NCI-H345 (cell line): ENCODE results near the gene DLG4.
"Not testable (repeated sequence)": the region's sequence is repeated elsewhere in the genome, so short reads cannot be mapped to it uniquely, and the experiment has no call there.

ENCODE experiments used
- DNase-seq: peaks from one replicate; lab custom pipeline; 2025; lab: John Stamatoyannopoulos, UW

The DLG4 gene

DNA sequence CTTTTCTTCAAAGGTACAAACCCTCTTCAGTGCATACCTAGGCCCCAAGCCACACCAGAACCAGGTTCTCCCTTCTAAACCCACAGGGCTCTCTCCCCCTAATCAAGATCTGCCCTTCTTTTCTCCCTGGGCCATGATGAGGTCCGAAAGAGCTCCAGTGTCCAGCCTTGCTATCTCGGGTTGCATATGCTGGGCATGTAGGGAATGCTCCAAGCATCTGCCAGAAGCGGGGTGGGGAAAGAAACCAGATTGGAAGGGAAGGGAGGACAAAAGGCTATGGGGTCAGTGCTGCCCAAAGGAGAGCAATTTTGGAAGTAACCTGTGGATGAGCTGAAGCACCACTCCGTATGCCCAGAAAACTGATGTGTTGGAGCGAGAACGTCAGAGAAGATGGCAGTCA is 29.6 kb upstream of the DLG4 start:
- DNase-seq: no peak

DNA sequence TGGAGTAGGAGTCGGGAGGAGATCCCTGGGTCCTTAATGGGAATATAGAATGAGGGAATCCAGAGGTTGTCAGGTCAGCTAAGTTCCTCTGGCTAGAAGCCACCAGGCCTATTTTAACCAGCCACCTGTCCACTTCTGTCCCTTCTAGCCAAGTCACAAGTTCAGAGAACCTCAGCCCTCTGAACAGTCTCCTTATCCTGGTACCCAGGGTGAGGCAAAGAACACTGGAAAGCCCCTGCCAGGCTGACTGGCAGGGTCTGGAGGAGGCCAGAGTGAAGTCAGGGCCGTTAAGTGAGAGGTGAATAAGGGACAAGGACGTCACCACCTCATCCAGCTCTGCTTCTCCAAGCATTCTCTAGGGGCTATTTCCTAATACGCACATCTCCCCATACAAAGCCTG is 29.2 kb upstream of the DLG4 start:
- DNase-seq: no peak

DNA sequence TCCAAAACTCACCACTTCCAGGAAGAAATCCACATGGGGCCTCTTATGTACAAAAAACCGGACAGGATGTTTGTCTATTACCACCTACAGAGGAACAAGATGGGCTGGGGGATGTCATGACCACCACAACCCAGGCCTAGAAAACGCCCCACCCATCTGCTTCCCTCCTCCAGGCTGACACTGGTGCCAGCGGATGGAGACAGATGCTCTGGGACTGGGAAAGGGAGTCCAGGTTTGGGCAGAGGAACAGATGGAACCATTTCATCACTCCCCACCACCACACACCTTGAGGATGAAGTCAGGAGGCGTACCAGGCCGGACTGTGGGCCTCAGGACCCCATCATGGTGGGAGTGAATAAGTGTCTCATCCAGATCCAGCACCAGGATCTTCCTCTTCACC is 27.1 kb upstream of the DLG4 start:
- no peak for DNase-seq

DNA sequence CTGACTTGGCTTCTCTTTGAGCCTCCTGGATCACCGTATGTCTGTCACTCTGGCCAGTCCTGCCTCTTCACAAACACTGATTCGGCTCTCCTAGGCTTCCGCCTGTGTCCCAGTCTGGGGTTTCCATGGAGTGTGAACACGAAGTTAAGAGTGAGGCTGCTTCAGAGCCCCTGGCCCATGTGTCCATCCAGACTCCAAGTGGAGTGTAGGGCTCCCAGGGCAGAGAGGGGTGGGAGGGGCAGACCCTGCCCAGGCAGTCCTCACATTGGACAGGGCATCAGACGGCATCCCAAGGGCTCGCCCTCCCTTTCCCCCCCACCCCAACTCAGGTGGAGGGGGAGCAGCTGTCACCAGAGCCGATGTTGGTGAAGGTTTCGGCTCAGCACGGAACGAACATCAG is 24.2 kb upstream of the DLG4 start:
- not testable (repeated sequence) for DNase-seq

DNA sequence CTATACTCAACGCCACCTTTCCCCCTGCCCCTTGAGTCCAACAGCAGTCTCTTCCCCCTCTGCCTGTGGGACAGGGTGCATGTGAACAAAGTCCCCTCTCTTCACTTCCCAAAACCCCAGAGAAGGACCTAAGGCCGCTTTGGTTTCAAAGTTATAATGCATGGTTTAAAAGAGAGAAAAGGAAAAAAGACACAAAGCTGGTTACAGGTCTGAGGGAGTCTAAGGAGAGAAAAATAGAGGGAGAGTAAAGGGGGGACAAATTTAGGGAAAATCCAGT is 23.8 kb upstream of the DLG4 start:
- no peak for DNase-seq

DNA sequence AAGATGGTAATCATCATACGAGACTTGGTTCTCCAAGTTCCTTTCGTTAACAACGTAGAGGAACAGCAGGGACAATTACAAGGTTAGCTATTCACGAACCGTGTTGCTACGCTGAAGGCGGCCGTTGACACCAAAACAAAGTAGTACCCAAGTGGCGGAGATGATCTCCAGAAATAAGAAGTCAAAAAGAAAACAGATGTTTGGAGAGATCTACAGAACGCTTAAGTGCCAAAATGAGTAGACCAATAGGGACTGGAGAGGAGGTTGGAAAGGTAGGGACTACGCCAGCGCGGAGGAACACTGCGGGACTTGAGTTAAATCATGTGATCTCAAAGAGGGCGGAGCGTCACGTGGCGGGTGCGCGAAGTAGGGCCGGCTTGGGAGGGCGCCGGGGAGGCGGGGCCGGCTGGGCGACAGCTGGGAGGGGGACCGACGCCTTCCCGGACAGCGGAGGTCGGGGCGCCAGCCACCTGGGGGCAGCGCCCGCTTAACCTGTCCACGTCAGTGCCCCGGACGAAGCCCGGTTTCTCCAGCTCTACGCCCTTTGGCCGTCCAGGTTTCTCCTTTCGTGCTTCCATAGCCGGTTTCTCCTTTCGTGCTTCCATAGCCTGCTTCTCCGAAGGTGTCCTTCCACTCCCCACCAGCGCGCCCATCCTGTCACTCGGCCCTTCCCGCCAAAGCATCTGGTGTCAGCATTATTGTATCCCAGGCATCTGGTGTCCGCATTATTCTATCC is 23.2 kb upstream of the DLG4 start:
- peak; percentile 93 for DNase-seq

DNA sequence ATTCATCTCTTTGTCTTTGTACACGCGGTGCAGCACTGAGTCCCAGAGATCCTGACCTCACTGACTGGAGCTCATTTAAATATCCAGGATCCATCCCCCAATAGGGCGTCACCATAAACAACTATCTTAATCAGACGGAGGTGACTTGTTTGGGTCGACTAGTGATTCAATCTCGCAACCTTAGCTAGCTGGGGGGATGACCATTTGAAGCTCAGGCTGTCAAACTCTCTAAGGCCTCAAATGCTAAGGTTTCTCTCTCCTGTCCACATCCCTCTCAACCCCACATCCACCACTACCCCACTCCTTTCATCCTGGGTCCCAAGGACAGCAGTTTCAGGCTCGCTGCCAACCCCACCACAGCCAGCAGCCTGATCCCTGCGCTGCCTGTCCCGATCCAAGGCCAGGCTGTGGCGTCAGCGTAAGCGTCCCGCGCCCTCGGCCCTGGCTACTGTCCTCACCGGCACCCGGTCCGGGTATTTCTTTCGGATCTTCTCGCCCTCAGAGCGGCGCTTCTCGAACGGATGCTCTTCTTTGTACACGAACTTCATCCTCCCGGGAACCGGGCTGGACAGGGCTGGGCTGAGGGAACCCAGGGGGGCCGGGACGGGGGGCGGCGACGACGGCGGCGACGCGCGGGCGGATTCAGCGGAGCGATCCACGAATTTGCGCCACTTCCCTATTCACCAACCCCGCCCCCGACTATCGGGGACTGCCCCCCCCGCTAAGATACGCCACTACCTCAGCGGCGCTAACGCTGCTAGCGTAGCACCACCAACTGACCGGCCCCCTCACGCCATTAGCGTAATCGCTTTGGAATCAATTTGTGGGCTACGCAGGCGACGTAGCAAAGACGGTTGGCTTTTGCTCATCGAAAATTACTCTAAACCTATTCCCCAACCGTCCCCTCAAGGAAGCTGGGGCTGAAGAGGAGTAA is 22.4 kb upstream of the DLG4 start, which contains the start of gene GABARAP:
Gene GABARAP, minus strand, starts transcription at position 667 of the 934 bp plus-strand sequence. Its CDS starts 119 bp downstream, at position 548.
- DNase-seq: peak; percentile 87

DNA sequence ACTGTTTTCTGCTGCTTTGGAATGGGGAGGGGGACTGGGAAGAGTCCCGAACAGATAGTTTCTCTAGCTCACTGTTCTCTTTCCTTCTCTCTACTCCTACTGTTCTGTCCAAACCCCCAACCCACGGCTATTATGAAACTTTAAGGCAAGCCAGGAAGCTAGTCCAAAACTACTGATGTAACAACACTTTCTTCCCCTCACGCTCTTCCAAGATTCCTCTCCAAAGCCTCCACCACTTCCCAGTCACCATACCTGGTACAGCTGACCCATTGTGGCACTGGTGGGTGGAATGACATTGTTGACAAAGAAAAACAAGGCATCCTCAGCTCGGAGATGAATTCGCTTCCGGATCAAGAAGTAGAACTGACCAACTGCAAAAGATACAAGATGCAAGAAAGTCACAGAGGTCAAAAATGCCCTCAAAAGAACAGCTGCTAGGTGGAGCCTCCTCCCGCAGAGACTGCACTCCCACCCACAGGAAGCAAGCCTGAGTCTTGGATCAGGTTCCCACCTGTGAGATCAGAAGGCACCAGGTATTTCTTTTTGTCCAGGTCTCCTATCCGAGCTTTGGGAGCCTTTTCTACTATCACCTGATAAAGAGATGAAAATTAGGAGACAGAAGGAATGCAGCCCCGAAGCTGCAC is 21.6 kb upstream of the DLG4 start:
- DNase-seq: no peak

DNA sequence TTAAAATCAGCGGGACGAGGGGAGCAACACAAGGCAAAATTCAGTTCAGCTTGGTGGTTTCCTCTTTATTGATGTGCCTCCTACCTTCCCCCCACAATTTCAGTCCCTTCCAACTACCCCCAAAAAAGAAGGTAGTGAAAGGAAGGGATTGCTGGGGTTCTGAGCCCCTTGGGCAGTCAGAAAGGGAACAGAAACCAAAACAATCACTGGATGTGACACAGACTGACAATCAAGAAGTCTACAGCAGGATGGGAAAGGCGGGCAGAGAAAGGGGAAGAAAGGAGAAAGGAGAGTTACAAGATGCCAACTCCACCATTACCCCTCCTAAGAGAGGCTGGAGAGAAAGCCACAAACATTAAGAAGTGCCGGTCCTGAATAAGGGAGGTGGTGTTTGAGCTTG is 20.7 kb upstream of the DLG4 start:
- DNase-seq: no peak

DNA sequence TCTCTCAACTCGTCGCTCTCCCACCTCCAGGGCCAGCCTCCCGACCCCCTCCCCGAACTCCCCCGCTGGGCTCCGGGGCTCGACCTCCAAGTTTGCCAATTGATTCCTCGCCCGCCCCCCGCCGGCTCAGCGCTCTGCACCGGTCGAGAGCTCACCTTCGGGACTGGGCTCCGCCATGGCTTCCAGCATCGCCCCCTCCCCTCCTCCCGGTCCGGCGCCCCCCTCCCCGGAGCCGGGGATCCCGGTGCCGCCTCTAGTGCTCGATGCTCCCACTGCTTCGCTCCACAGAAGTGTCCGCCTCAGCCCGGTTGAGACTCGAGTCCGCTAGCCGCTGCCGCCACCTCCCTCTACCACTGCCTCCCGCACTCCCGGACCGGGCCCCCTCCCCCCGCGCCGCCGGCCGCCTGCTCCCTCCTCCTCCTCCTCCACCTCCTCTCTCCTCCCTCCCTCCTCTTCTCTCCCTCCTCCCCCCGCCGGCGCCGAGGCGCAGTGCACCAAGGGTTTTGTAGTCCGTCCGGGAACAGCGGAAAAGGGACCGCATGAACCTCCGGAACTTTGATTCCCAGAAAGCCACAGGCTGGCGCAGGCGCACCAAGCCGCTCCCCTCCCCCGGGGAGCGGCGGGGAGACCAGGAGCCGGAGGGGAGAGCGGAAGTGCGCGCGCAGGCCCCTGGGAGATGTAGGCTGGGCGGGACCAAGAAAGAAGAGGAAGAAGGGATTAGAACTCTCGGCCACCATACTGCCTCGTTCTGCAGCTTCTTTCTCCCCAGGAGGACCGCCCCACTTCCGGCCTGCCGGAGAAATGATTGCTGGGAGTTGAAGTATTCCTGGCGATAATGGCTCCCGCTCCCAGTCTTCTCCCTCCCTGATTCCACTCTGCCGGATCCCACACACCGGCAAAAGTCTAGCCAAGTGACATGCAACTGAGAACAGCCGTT is 19.7 kb upstream of the DLG4 start, which contains the start of gene PHF23:
Gene PHF23, minus strand, starts transcription at position 367 of the 937 bp plus-strand sequence. Its CDS starts 178 bp downstream, at position 189.
- peak; percentile 99 for DNase-seq

DNA sequence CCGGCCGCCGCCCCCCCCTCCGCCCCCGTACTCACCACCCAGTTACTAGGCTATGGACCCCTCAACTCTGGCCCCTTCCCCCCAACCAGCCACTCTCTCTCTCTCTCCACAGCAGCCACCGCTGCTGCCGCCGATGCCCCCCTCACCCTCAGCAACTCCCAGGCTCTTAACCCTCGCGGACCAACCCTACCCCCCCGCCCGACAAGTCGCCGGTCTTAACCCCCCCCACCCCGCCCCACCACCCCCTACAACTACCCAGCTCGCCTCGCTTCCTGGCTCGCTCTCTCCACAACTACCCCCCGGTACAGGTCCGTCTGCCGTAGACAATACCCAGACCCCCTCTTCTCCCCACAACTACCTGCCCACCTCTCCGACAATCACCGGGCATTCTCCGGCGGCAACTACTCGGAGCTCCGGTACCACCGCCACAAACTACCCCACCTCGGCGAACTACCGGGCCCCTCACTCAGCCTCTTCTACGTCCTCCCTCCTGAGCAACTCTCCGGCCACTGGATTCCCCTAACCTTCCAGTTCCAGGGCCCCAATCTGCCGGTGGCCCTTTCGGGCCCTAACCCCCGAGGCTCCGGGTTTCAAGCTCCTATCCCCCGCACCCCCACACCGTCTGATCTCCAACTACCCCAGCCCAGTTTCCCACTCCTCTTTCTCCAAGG is 18.9 kb upstream of the DLG4 start:
- DNase-seq: no peak

DNA sequence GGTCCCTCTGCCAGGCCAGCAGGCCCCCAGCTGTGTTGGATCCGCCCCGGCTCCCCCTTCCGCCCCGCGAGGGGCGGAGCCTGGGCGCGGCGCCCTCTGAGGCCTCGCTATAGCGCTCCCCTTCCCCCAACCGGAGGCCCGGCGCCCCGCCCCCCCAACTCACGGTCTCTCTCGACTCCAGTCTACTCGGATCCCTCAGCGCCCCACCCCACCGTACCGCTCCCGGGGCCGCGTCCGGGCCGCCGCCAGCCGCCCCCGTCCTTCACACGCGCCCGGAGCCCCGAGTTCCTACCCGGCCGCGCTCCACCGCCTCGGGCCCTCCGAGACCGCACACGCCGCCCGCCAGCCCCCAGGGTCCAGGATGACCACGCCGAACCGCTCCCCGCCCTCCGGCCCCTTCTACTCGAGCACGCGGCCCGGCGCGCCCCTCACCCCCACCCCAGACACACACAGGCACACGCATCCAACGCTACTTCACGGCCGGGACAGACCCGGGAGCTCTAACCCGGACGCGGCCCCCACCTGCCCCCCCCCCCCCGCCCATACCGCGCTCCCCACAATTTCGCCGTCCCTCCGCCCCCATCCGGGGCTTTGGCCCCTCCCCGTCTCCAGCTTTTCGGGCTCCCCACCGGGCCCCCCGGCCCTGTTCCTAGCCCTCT is 18.3 kb upstream of the DLG4 start:
- peak; percentile 57 for DNase-seq

DNA sequence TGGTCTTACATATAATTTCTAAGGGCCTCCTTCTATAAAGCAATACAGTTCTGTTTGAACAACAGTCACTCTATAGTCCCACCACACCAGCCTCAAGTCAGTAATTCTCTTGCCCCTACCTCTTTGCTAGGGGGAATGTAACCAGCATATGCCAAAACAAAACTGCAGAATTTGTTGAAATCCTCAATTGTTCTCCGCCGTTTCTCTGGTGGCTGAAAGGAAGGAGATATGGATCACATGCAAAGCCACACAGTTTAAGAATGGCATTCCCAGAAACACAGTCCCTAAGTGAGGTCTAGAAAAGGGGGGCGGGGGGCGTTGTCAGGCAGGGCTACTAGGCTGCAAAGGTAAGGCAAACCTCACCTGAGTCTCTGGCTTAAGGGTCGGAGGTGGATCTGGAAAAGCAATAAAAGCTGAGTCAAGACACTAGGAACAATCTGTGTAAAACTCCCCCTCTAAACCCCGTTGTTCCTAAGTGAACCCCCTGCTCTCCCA is 17.7 kb upstream of the DLG4 start:
- DNase-seq: no peak

DNA sequence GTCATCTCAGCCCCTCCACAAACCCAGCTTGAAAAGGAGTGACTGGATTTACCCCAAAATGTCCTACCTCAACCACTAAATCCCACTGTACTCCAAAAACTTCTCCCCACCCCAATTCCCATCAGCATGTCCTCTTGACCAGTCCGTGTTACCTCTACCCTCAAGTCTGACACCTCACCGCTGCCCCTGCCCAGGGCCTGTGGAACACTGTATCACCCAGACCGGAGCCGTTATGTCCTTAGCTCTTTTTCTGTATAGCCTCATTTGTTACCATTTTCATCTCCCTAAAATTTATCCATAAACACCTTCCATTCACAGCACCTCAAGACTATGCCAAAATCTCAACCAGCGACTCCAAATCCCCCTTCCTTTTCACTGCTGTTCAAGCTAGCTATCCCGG is 17.2 kb upstream of the DLG4 start:
- DNase-seq: no peak

DNA sequence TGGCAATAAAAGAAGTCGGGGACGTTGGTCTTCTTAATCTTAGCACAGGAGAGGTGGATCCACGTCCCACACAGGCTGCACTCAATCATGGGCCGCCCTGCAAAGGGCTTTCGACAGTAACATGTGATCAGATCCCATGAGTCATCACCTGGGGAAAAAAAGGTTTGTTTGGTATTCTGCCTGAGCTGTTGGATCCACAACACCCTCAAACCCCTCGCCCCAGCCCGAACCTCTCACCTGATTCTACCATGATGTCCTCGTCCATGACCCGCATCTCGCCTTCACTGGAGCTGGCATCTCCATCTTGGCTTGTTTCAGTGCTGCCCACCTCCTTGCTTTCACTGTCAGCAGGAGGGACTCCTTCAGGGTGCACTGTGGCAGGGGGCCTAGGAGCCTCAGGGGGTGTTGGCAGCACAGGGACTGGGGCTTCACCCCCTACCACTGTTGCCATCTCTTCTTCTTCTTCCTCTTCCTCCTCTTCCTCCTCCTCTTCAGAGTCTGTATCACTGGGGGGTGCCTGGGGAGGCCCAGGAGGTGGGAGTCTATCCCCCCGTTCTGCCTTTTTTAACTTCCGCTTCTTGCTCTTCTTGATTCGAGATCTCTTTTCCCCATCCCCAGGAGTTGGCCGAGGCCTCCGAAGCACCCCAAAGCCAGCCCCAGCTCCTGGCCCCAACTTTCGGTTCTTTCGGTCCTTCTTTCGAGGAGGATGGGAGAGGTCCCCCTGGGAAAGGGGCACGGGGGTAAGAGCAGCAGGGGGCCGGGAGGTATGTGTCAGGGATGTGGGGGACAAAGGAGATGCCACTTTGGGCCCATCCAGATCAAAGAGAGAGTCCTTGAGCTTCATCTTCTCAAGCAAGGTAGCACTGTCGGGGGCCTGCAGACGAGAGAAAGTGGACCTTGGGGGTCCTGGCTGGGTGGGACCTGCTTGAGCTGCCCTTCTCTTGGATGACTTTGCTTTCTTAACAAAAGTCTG is 16.3 kb upstream of the DLG4 start:
- DNase-seq: no peak

DNA sequence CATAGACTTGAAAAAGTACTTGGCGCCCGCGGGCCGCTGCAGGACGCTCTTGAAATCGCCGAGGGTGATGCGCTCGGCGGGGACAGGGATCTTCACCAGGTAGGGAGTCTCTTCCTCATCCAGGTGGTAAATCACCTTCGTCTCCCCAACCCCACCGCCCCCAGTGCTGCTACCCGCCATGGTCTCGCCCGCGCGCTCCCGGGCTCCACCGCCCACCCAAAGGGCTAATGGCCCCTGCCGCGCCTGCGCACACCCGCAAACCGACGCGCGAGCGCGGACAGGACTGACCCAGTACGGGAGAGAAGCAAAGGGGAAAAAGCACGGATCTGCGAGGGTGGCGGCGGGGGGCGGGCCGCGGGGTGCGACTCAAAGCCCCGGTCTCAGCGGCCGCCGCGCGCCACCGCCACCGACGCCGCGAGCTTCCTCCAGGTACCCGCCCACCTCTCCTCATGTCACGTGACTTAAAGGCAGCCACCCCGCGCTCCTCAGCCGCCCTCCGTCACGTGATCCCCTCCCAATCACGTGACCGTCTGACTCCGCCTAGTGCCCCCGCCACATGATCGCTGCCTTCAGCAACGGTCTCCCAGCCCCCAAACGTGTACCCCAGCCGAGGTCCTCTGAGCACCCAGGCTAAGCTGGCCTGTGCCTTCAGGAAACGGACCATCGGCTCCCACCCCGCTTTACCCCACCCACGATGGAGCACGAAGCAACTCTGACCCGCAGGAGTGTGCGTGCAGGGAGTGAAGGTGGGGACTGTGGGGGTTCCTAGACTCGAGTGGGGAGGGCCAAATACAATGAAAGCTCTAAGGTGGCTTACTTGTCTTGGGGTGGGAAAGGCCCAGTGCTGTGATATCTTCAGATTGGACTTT is 14.7 kb upstream of the DLG4 start, which contains the start of gene DVL2:
Gene DVL2, minus strand, starts transcription at position 435 of the 869 bp plus-strand sequence. Its CDS starts 255 bp downstream, at position 180.
- DNase-seq: peak; percentile 89

DNA sequence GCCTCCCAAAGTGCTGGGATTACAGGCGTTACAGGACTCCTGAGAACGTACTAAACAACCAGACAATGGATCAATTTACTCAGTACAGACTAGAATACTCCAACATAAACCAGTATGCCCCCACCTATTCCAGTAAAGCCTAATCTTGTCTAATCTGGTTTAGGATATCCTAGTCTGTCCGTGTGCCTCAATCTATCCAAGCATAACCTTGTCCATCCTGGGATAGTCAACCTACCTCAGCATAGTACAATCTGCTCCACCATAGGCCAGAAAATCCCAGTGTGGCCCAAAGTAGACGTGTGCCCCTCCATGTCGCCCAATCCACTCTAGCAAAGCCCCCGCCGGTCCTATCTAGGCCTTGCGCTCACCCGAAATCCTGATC is 14.1 kb upstream of the DLG4 start:
- no peak for DNase-seq

DNA sequence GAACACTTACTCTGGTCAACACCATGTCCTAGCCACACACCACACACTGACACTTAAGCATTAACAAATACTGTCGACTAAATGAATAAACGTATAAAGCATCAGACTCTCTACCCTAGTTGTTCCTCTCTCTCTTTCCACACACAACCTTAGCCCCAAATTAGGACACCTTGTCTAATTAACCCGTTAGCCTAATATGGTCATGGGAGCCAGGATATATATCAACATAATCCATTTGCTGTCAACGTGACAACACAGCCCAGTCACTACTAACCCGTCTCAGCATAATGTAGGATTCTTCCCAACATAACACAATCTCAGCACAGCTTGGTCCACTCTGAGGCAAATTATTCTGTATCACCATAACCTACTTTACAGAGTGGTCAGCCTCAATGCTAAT is 12.5 kb upstream of the DLG4 start:
- no peak for DNase-seq
